Measurements from ENCODE around the gene ANKRD2.
"Not testable (repeated sequence)": the region's sequence is repeated elsewhere in the genome, so short reads cannot be mapped to it uniquely, and the experiment has no call there.

ANKRD2 gene

GRCh38 chr10:97571622-97572021 is 957 bp upstream of the ANKRD2 start:
- DNase-seq, result peak in 1 of 14 donors; percentile 50

GRCh38 chr10:97573021-97573420 is 442 bp downstream of the ANKRD2 start:
- no peak for DNase-seq

GRCh38 chr10:97573672-97574071 is 1.1 kb downstream of the ANKRD2 start:
- no peak for DNase-seq

- peak in 2 of 14 donors; percentile 15 to 93 for DNase-seq
Measured at GRCh38 chr10:97574374-97575126, 2.0 kb downstream of the ANKRD2 start.

- DNase-seq, result no peak
Measured at GRCh38 chr10:97575127-97575668, 2.6 kb downstream of the ANKRD2 start.

GRCh38 chr10:97576487-97576886 is 3.9 kb downstream of the ANKRD2 start:
- not testable (repeated sequence) for DNase-seq

GRCh38 chr10:97577701-97578100 is 5.1 kb downstream of the ANKRD2 start:
- DNase-seq, result no peak

- DNase-seq, result no peak
Measured at GRCh38 chr10:97578171-97578844, 5.7 kb downstream of the ANKRD2 start.

- peak in 1 of 14 donors; percentile 39 for DNase-seq
Measured at GRCh38 chr10:97580421-97581367, 8.1 kb downstream of the ANKRD2 start.

- no peak for DNase-seq
Measured at GRCh38 chr10:97582169-97582568, 9.6 kb downstream of the ANKRD2 start.

- DNase-seq, result no peak
Measured at GRCh38 chr10:97583476-97583875, 10.9 kb downstream of the ANKRD2 start.

- DNase-seq, result peak; percentile 26 to 100 (median 86)
Measured at GRCh38 chr10:97584060-97584797, 11.7 kb downstream of the ANKRD2 start, which contains the start of gene HOGA1. TSS of gene HOGA1 (plus strand) at chr10:97584389. CDS start at chr10:97584704, 315 bp downstream.

- DNase-seq, result peak in 1 of 14 donors; percentile 25
Measured at GRCh38 chr10:97584798-97585438, 12.3 kb downstream of the ANKRD2 start.

- DNase-seq, result no peak
Measured at GRCh38 chr10:97585439-97585811, 12.8 kb downstream of the ANKRD2 start.

- DNase-seq, result no peak
Measured at GRCh38 chr10:97587183-97587582, 14.6 kb downstream of the ANKRD2 start.

- peak in 2 of 14 donors; percentile 32 for DNase-seq
Measured at GRCh38 chr10:97589479-97589878, 16.9 kb downstream of the ANKRD2 start, which contains the start of gene C10orf62. TSS of gene C10orf62 (plus strand) at chr10:97589721. CDS start at chr10:97589898, 177 bp downstream.

- no peak for DNase-seq
Measured at GRCh38 chr10:97590082-97590747, 17.6 kb downstream of the ANKRD2 start.

- no peak for DNase-seq
Measured at GRCh38 chr10:97590748-97591495, 18.3 kb downstream of the ANKRD2 start.

- no peak for DNase-seq
Measured at GRCh38 chr10:97593421-97593820, 20.8 kb downstream of the ANKRD2 start.
